H9 (cell line): ENCODE measurements around the gene BSN. TPM values are rescaled to one million over a fixed set of nuclear protein-coding genes. Genes with fewer than 3 reads are reported as not detected.

Experiments
- DNase-seq: peaks from one replicate; pipeline ENCODE4 v3.0.0-alpha.2; 2017
- H2AFZ ChIP-seq: one replicate; pipeline ENCODE4 v1.6.1; 2013; ENCODE audit warnings: mild to moderate bottlenecking, low read length, control low read depth, moderate library complexity
- H2AK5ac ChIP-seq: 2 replicates; pipeline ENCODE4 v1.6.1; 2013; ENCODE audit warnings: low read length, control low read depth, mixed read lengths; ENCODE audit not compliant: insufficient read length
- H2BK120ac ChIP-seq: one replicate; pipeline ENCODE4 v1.6.1; 2013; ENCODE audit warnings: low read depth, mild to moderate bottlenecking, low read length, control low read depth, inconsistent platforms; ENCODE audit not compliant: poor library complexity, severe bottlenecking
- H2BK12ac ChIP-seq: 2 replicates; pipeline ENCODE4 v1.6.1; 2013; ENCODE audit warnings: low read length, control low read depth, mixed read lengths, low read depth; ENCODE audit not compliant: insufficient read length
- H2BK15ac ChIP-seq: 2 replicates; pipeline ENCODE4 v1.6.1; 2013; ENCODE audit warnings: low read depth, low read length, control low read depth
- H2BK20ac ChIP-seq: one replicate; pipeline ENCODE4 v1.6.1; 2013; ENCODE audit warnings: low read depth, mild to moderate bottlenecking, low read length, control low read depth, inconsistent platforms; ENCODE audit not compliant: poor library complexity, severe bottlenecking
- H2BK5ac ChIP-seq: 2 replicates; pipeline ENCODE4 v1.6.1; 2013; ENCODE audit warnings: low read length, control low read depth, mixed read lengths; ENCODE audit not compliant: insufficient read length
- H3K14ac ChIP-seq: 2 replicates; pipeline ENCODE4 v1.6.1; 2013; ENCODE audit warnings: low read length, control low read depth; ENCODE audit not compliant: insufficient read depth
- H3K18ac ChIP-seq: 2 replicates; pipeline ENCODE4 v1.6.1; 2013; ENCODE audit warnings: low read depth, mild to moderate bottlenecking, mixed read lengths, low read length, control low read depth; ENCODE audit not compliant: insufficient read length
- H3K23ac ChIP-seq: 2 replicates; pipeline ENCODE4 v1.6.1; 2013; ENCODE audit warnings: low read length, control low read depth, mixed read lengths, low read depth; ENCODE audit not compliant: insufficient read length
- H3K23me2 ChIP-seq: 2 replicates; pipeline ENCODE4 v1.6.1; 2013; ENCODE audit warnings: low read depth, mild to moderate bottlenecking, mixed read lengths, low read length, control low read depth; ENCODE audit not compliant: insufficient read length, poor library complexity, severe bottlenecking
- H3K27ac ChIP-seq: 2 replicates; pipeline ENCODE4 v1.5.1; 2013; ENCODE audit warnings: low read length, control low read depth, mixed read lengths, low read depth; ENCODE audit not compliant: insufficient read length
- H3K27me3 ChIP-seq: 2 replicates; pipeline ENCODE4 v1.6.1; 2013; ENCODE audit warnings: low read length, control low read depth, inconsistent platforms; ENCODE audit not compliant: insufficient read depth
- H3K4ac ChIP-seq: 2 replicates; pipeline ENCODE4 v1.6.1; 2013; ENCODE audit warnings: low read depth, mild to moderate bottlenecking, control low read depth, inconsistent platforms, low read length, moderate library complexity
- H3K4me1 ChIP-seq: 2 replicates; pipeline ENCODE4 v1.6.1; 2013; ENCODE audit warnings: low read length, control low read depth, inconsistent platforms; ENCODE audit not compliant: insufficient read depth
- H3K4me2 ChIP-seq: 2 replicates; pipeline ENCODE4 v1.6.1; 2013; ENCODE audit warnings: low read length, control low read depth, mixed read lengths; ENCODE audit not compliant: insufficient read length, insufficient read depth
- H3K56ac ChIP-seq: 2 replicates; pipeline ENCODE4 v1.6.1; 2013; ENCODE audit warnings: low read depth, mild to moderate bottlenecking, mixed read lengths, low read length, control low read depth; ENCODE audit not compliant: insufficient read length
- H3K79me1 ChIP-seq: 2 replicates; pipeline ENCODE4 v1.6.1; 2013; ENCODE audit warnings: low read depth, mild to moderate bottlenecking, moderate library complexity, low read length, control low read depth, inconsistent platforms; ENCODE audit not compliant: insufficient read depth, poor library complexity, severe bottlenecking
- H3K79me2 ChIP-seq: 2 replicates; pipeline ENCODE4 v1.6.1; 2013; ENCODE audit warnings: low read length, control low read depth, inconsistent platforms; ENCODE audit not compliant: insufficient read depth
- H3K9ac ChIP-seq: 2 replicates; pipeline ENCODE4 v1.6.1; 2013; ENCODE audit warnings: low read length, control low read depth, mixed read lengths; ENCODE audit not compliant: insufficient read length; ENCODE audit errors: extremely low read depth
- H3K9me3 ChIP-seq: one replicate; pipeline ENCODE4 v1.6.1; 2013; ENCODE audit warnings: low read depth, low read length, inconsistent platforms; ENCODE audit not compliant: control insufficient read depth
- H3T11ph ChIP-seq: one replicate; pipeline ENCODE4 v1.6.1; 2013; ENCODE audit warnings: mild to moderate bottlenecking, low read length, control low read depth, inconsistent platforms
- H4K20me1 ChIP-seq: one replicate; pipeline ENCODE4 v1.6.1; 2013; ENCODE audit not compliant: control insufficient read depth, insufficient read length, insufficient read depth
- H4K5ac ChIP-seq: 2 replicates; pipeline ENCODE4 v1.6.1; 2013; ENCODE audit warnings: low read depth, mild to moderate bottlenecking, mixed read lengths, low read length, control low read depth; ENCODE audit not compliant: insufficient read length
- H4K8ac ChIP-seq: replicated peaks from 2 replicates; pipeline ENCODE4 v1.6.1; 2013; ENCODE audit warnings: low read length, control low read depth, mixed read lengths, low read depth; ENCODE audit not compliant: insufficient read length
- H4K91ac ChIP-seq: 2 replicates; pipeline ENCODE4 v1.6.1; 2013; ENCODE audit warnings: low read depth, mild to moderate bottlenecking, moderate library complexity, mixed read lengths, low read length, control low read depth; ENCODE audit not compliant: insufficient read length
- H3K27ac Mint-ChIP-seq, 3 experiments: 2 replicates in 2 of 3; 3 replicates in 1 of 3; pipeline ENCODE4 v1.8.0; 2020 to 2021; ENCODE audit warnings: mixed read lengths in 3 of 3, mild to moderate bottlenecking in 1 of 3, moderate library complexity in 1 of 3
- H3K27me3 Mint-ChIP-seq: 2 replicates; pipeline ENCODE4 v1.8.0; 2021; ENCODE audit warnings: low read depth, mild to moderate bottlenecking, moderate library complexity, mixed read lengths
- H3K36me3 Mint-ChIP-seq, 3 experiments: 2 replicates in 2 of 3; 3 replicates in 1 of 3; pipeline ENCODE4 v1.8.0; 2020 to 2021; ENCODE audit warnings: low read depth in 3 of 3, mixed read lengths in 3 of 3; ENCODE audit not compliant: insufficient read depth in 1 of 3
- H3K4me1 Mint-ChIP-seq, 2 experiments: 2 replicates each; pipeline ENCODE4 v1.8.0; 2020; ENCODE audit warnings: mixed read lengths in 2 of 2
- H3K4me3 Mint-ChIP-seq, 2 experiments: 2 replicates in 1 of 2; 3 replicates in 1 of 2; pipeline ENCODE4 v1.8.0; 2020 to 2021; ENCODE audit warnings: mild to moderate bottlenecking in 2 of 2, mixed read lengths in 2 of 2, moderate library complexity in 1 of 2
- H3K9me3 Mint-ChIP-seq, 2 experiments: 2 replicates in 1 of 2; 3 replicates in 1 of 2; pipeline ENCODE4 v1.8.0; 2020; ENCODE audit warnings: mild to moderate bottlenecking in 2 of 2, mixed read lengths in 2 of 2, moderate library complexity in 1 of 2
- WGBS: extraction: QIAGEN DNeasy Blood & Tissue Kit; methylation state at CpG from one replicate; pipeline ENCODE4 v1.1.7; 2013; ENCODE audit warnings: missing lambda C conversion rate, low lambda C conversion rate, mixed read lengths; ENCODE audit not compliant: insufficient read length; ENCODE audit errors: extremely low coverage; 5-methylcytosine and 5-hydroxymethylcytosine counted together
- total RNA-seq: library from RNA; stranded (reverse); gene quantifications from 2 replicates; pipeline ENCODE4 v1.2.1, GENCODE V29; 2021
- TF ChIP-seq, protein P1 (sequence below): fragments of 200-600 bp; sonication (generic); conservative IDR thresholded peaks from 3 replicates; pipeline ENCODE4 v1.8.0; 2021; ENCODE audit warnings: antibody characterized with exemption, mild to moderate bottlenecking

BSN gene
- total RNA-seq, 1 experiment from 2014 or later = 2.4 TPM

DNA sequence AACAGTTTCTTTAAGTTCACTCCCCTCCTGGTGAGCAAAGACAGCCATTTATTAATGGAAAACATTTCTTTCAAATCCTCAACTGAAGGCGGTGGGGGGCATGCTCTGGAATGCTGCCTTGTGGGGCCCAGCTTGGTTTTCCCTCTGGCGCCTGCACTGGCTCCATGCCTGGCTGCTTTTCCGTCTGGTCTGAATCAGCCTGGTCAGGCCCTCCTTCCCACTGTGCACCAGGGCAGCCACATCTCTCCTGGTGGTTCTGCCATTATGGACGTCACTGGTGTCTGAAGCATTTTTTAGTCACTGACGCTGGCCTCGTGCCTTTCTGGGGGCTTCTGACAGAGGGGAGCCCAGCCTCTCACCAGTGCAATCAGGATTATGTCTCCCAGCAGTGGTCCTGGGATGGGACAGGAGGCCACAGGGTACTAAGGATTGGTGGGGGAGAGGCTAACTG, 62.2 kb downstream of the BSN start:
- TF ChIP-seq, protein P1, sequence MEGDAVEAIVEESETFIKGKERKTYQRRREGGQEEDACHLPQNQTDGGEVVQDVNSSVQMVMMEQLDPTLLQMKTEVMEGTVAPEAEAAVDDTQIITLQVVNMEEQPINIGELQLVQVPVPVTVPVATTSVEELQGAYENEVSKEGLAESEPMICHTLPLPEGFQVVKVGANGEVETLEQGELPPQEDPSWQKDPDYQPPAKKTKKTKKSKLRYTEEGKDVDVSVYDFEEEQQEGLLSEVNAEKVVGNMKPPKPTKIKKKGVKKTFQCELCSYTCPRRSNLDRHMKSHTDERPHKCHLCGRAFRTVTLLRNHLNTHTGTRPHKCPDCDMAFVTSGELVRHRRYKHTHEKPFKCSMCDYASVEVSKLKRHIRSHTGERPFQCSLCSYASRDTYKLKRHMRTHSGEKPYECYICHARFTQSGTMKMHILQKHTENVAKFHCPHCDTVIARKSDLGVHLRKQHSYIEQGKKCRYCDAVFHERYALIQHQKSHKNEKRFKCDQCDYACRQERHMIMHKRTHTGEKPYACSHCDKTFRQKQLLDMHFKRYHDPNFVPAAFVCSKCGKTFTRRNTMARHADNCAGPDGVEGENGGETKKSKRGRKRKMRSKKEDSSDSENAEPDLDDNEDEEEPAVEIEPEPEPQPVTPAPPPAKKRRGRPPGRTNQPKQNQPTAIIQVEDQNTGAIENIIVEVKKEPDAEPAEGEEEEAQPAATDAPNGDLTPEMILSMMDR = no peak
- Histone ChIP-seq H3K9me3 (no peaks in the 10 kb centered on the region), H2BK15ac (no peak overlapping the region), H4K20me1 (no peaks in the 10 kb centered on the region), H4K5ac (no peak overlapping the region), H2BK12ac (no peak overlapping the region), H3K79me1 (no peaks in the 10 kb centered on the region), H2BK120ac (no peak overlapping the region), H3T11ph (no peak overlapping the region), H3K27ac (no peak overlapping the region), H3K14ac (no peak overlapping the region), H3K4me2 (no peak overlapping the region), H3K18ac (no peak overlapping the region), H3K27me3 (no peaks in the 10 kb centered on the region), H3K9ac (no peak overlapping the region), H2AK5ac (no peak overlapping the region), H3K56ac (no peak overlapping the region), H3K23ac (no peak overlapping the region), H4K8ac (no peak overlapping the region), H2AFZ (no peak overlapping the region), H2BK5ac (no peak overlapping the region), H4K91ac (no peak overlapping the region), H3K79me2 (no peaks in the 10 kb centered on the region), H3K4ac (no peak overlapping the region), H3K4me1 (no peaks in the 10 kb centered on the region; the same call in 1 of the 2 replicates), H3K23me2 (no peaks in the 10 kb centered on the region), H2BK20ac (no peak overlapping the region)
- Mint-ChIP-seq H3K9me3 (peaks cover 5 to 6% of the 10 kb centered on the region in 2 experiments; a peak in 3 of 5 replicates), H3K4me1 (peaks cover 13 to 16% of the 10 kb centered on the region in 2 experiments), H3K27me3 (no peaks in the 10 kb centered on the region; the same call in 1 of the 2 replicates), H3K27ac (peak overlapping the region in 1 of 3 experiments; percentile 55; a peak in 3 of 7 replicates), H3K4me3 (no peak overlapping the region; a peak in 1 of 5 replicates), H3K36me3 (peaks cover 0 to 4% (median 2%) of the 10 kb centered on the region in 3 experiments; a peak in 3 of 7 replicates)
- peak; percentile 32 for DNase-seq
- no CpG with 5 or more reads among the region's 6 CpGs for whole genome bisulfite sequencing
